Naive thymus-derived CD4-positive, alpha-beta T cell (primary cell): Measurements from ENCODE around the gene FBRSL1. TPM values are rescaled to one million over a fixed set of nuclear protein-coding genes. Genes with fewer than 3 reads are reported as not detected.

Source experiments
- ATAC-seq: fragments of 150-1000 bp; cut with Tn5 transposase; 2 replicates; pipeline ENCODE4 v1.10.0; 2021; ENCODE audit warnings: mild to moderate bottlenecking, moderate library complexity
- CTCF ChIA-PET: fragments of 350-600 bp; sonication (Branson Sonifier 250); formaldehyde crosslinking; loops from one replicate; lab custom pipeline; 2021; ENCODE audit warnings: antibody characterized with exemption; lab: Charles Lee
- POLR2A ChIA-PET: fragments of 350-600 bp; sonication (Branson Sonifier 250); formaldehyde crosslinking; loops from one replicate; lab custom pipeline; 2021; ENCODE audit warnings: antibody characterized with exemption, inconsistent platforms; lab: Charles Lee
- DNase-seq, 9 donors: peaks; one replicate each; pipeline versions ENCODE4 v3.0.0 to v3.0.0-alpha.2; 2020 to 2022; ENCODE audit warnings: mixed read lengths in 1 of 9
- H3K27ac ChIP-seq: one replicate; pipeline ENCODE4 v1.7.0; 2013; ENCODE audit warnings: mild to moderate bottlenecking, low read depth, low read length, moderate library complexity
- H3K27me3 ChIP-seq, 2 donors: one replicate each; pipeline ENCODE4 v1.7.0; 2013; ENCODE audit warnings: low read length in 2 of 2, mild to moderate bottlenecking in 2 of 2, moderate library complexity in 2 of 2; ENCODE audit not compliant: control insufficient read depth in 2 of 2, insufficient read depth in 2 of 2
- H3K36me3 ChIP-seq, 3 experiments: 1 replicate in 2 of 3; 2 replicates in 1 of 3; pipeline ENCODE4 v1.7.0; 2013; ENCODE audit warnings: low read length in 3 of 3, mild to moderate bottlenecking in 3 of 3, moderate library complexity in 1 of 3; ENCODE audit not compliant: insufficient read depth in 3 of 3, control insufficient read depth in 2 of 3
- H3K4me1 ChIP-seq, 2 donors: one replicate each; pipeline ENCODE4 v1.7.0; 2013; ENCODE audit warnings: low read length in 2 of 2, mild to moderate bottlenecking in 2 of 2, moderate library complexity in 1 of 2; ENCODE audit not compliant: control insufficient read depth in 2 of 2, insufficient read depth in 2 of 2
- H3K4me3 ChIP-seq: 2 replicates; pipeline ENCODE4 v1.7.0; 2013; ENCODE audit warnings: mild to moderate bottlenecking, low read length
- H3K9me3 ChIP-seq, 3 experiments: 1 replicate in 2 of 3; 2 replicates in 1 of 3; pipeline ENCODE4 v1.7.0; 2013; ENCODE audit warnings: low read length in 3 of 3; ENCODE audit not compliant: control insufficient read depth in 2 of 3
- H3K27ac Mint-ChIP-seq, 9 donors: one replicate each; pipeline ENCODE4 v1.8.0; 2020 to 2022; ENCODE audit warnings: mixed read lengths in 9 of 9, mild to moderate bottlenecking in 8 of 9, moderate library complexity in 5 of 9, inconsistent platforms in 2 of 9
- H3K27me3 Mint-ChIP-seq, 5 donors: one replicate each; pipeline ENCODE4 v1.8.0; 2021 to 2022; ENCODE audit warnings: mixed read lengths in 5 of 5, mild to moderate bottlenecking in 1 of 5
- H3K36me3 Mint-ChIP-seq, 5 donors: one replicate each; pipeline ENCODE4 v1.8.0; 2020 to 2022; ENCODE audit warnings: mixed read lengths in 5 of 5, mild to moderate bottlenecking in 3 of 5, inconsistent platforms in 1 of 5
- H3K4me1 Mint-ChIP-seq, 7 donors: one replicate each; pipeline ENCODE4 v1.8.0; 2020 to 2022; ENCODE audit warnings: mixed read lengths in 7 of 7, mild to moderate bottlenecking in 3 of 7, inconsistent platforms in 1 of 7
- H3K4me3 Mint-ChIP-seq, 10 donors: one replicate each; pipeline ENCODE4 v1.8.0; 2020 to 2022; ENCODE audit warnings: mild to moderate bottlenecking in 10 of 10, mixed read lengths in 10 of 10, moderate library complexity in 6 of 10, inconsistent platforms in 2 of 10
- H3K9me3 Mint-ChIP-seq, 11 donors: one replicate each; pipeline ENCODE4 v1.8.0; 2020 to 2022; ENCODE audit warnings: mixed read lengths in 11 of 11, mild to moderate bottlenecking in 4 of 11, inconsistent platforms in 1 of 11, moderate library complexity in 1 of 11
- intact Hi-C, 2 donors: fragments of 100-400 bp; cut with micrococcal nuclease; formaldehyde crosslinking; loops; one replicate each; pipeline ENCODE4 v1.15.1; 2023
- polyA plus RNA-seq, 2 donors: library from polyadenylated mRNA; unstranded; fragments of 300-500 nt; fragmentation: Illumina TruSeq; gene quantifications; one replicate each; pipeline ENCODE4 v1.2.3, GENCODE V29; 2021
- total RNA-seq, 6 experiments: library from RNA in 5 of 6; stranded (reverse) in 5 of 6; gene quantifications; 1 replicate in 5 of 6; 2 replicates in 1 of 6; pipeline ENCODE4 v1.2.3 and lab custom pipeline; 2021 to 2026

FBRSL1 gene
- total and polyA plus RNA-seq, 7 experiments from 2014 or later: 0.77 to 105 (median 90.9) TPM

DNA sequence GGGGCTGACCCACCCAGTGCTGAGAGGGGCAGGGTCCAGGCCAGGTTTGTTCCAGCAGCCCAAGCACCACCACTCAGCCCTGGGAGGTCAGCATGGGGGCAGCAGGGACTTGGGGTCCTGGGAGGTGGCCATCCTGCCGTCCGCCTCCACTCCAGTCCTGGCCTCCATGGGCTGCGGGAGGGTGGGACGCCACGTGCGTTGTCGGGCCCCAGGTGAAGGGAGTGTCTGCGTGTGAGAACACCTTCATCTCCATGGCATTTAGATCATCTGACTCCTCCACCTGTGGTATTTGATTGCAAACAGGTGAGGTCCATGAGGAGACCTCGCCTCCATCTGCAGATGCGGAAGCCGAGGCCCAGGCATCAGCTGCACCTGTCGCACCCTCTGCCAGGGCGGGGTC, 44.1 kb downstream of the FBRSL1 start:
- ATAC-seq (no peak), DNase-seq (no peak)
- no peak overlapping the region for H3K4me3 ChIP-seq
- intact Hi-C loops: no loop called here
- Mint-ChIP-seq H3K4me3 (no peak overlapping the region), H3K4me1 (peaks cover 0 to 18% (median 7%) of the 10 kb centered on the region in 7 donors), H3K27me3 (no peaks in the 10 kb centered on the region), H3K36me3 (peaks cover 0 to 15% (median 4%) of the 10 kb centered on the region in 5 donors), H3K9me3 (peaks cover 0 to 14% (median 0%) of the 10 kb centered on the region in 11 donors), H3K27ac (peak overlapping the region in 1 of 9 donors; percentile 5)
- CTCF ChIA-PET: no interaction called here
- no peaks in the 10 kb centered on the region for H3K4me1 ChIP-seq
- no peaks in the 10 kb centered on the region for H3K27me3 ChIP-seq
- H3K27ac ChIP-seq: no peak overlapping the region
- peaks cover 0 to 9% (median 0%) of the 10 kb centered on the region in 3 experiments for H3K36me3 ChIP-seq
- no peaks in the 10 kb centered on the region for H3K9me3 ChIP-seq
- POLR2A ChIA-PET: no interaction called here

DNA sequence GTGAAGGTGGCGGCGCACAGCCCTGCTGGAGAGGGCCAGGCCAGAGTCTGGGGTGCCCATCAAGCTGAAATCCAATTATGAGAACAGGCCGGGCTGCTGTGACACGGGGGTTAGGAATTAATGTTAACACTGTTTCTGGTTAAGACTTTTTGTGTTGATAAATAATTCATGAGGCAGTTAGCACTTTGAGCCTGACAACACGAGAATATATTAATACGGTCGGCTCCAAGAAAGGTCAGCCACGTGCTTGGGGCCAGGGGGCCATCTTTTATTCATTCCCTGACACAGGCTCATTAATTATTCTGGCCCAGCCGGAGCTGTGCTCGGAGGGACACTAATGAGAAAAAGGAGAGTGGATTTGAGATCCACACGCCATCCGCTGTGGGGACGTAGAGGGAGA, 45.1 kb downstream of the FBRSL1 start:
- Mint-ChIP-seq H3K4me1 (peaks cover 0 to 18% (median 7%) of the 10 kb centered on the region in 7 donors), H3K36me3 (peaks cover 0 to 15% (median 1%) of the 10 kb centered on the region in 5 donors), H3K27ac (peak overlapping the region in 3 of 9 donors; percentile 3 to 83 (median 40)), H3K9me3 (peaks cover 0 to 14% (median 0%) of the 10 kb centered on the region in 11 donors), H3K27me3 (no peaks in the 10 kb centered on the region), H3K4me3 (no peak overlapping the region)
- Histone ChIP-seq H3K9me3 (no peaks in the 10 kb centered on the region), H3K27me3 (no peaks in the 10 kb centered on the region), H3K36me3 (peaks cover 0 to 9% (median 0%) of the 10 kb centered on the region in 3 experiments), H3K4me1 (no peaks in the 10 kb centered on the region), H3K27ac (no peak overlapping the region), H3K4me3 (no peak overlapping the region)
- ChIA-PET POLR2A (no interaction called here), CTCF (no interaction called here)
- no peak for ATAC-seq
- DNase-seq: no peak
- intact Hi-C loops: no loop called here

DNA sequence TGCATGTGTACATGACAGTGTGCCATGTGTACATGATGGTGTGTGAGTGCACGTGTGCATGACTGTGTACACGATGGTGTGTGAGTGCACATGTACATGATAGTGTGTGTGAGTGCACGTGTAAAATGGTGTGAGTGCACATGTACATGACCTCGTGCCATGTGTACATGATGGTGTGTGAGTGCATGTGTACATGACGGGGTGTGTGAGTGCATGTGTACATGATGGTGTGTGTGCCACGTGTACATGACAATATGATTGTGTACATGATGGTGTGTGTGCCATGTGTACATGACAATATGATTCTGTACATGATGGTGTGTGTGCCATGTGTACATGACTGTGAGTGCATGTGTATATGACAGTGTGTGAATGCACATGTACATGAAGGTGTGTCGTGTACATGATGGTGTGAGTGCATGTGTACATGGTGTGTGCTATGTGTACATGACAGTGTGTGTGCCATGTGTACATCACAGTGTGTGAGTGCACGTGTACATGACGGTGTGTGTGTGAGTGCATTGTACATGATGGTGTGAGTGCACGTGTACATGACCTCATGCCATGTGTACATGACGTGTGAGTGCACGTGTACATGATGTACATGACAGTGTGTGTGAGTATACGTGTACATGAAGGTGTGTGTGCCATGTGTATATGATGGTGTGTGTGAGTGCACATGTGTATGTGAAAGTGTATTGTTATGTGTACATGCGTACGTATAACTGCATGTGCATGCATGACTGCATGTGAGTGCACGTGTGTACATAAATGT, 46.3 kb downstream of the FBRSL1 start:
- H3K27ac ChIP-seq: no peak overlapping the region
- intact Hi-C loops: no loop called here
- Mint-ChIP-seq H3K9me3 (peaks cover 0 to 14% (median 0%) of the 10 kb centered on the region in 11 donors), H3K4me3 (no peak overlapping the region), H3K36me3 (peaks cover 0 to 15% (median 0%) of the 10 kb centered on the region in 5 donors), H3K27me3 (no peaks in the 10 kb centered on the region), H3K4me1 (peaks cover 0 to 18% (median 7%) of the 10 kb centered on the region in 7 donors), H3K27ac (peak overlapping the region in 6 of 9 donors; percentile 8 to 79 (median 59))
- no peaks in the 10 kb centered on the region for H3K27me3 ChIP-seq
- ChIA-PET CTCF (no interaction called here), POLR2A (no interaction called here)
- peaks cover 0 to 14% (median 0%) of the 10 kb centered on the region in 3 experiments for H3K36me3 ChIP-seq
- no peaks in the 10 kb centered on the region for H3K4me1 ChIP-seq
- DNase-seq (no peak), ATAC-seq (no peak)
- H3K9me3 ChIP-seq: no peaks in the 10 kb centered on the region
- H3K4me3 ChIP-seq: no peak overlapping the region

DNA sequence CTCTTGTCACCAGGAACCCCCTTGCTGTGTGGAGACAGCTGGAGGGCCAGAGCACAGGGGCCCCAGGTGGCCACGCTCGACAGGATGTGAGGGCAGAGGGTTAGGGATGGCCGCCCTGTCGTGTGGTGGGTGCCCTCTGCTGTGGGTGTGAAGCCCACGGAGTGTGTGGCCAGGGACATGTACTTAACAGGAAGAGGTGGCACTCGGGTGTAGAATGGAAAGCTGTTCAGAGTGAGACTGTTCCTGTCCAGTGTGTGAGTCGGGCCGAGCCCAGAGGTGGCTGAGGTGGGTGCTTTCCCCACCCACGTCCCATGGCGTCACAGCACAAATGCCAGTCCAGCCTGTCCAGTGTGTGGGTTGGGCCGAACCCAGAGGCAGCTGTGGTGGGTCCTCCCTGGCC, 47.1 kb downstream of the FBRSL1 start:
- Histone ChIP-seq H3K9me3 (no peaks in the 10 kb centered on the region), H3K27me3 (no peaks in the 10 kb centered on the region), H3K36me3 (peaks cover 0 to 8% (median 0%) of the 10 kb centered on the region in 3 experiments), H3K4me1 (no peaks in the 10 kb centered on the region), H3K4me3 (no peak overlapping the region), H3K27ac (no peak overlapping the region)
- Mint-ChIP-seq H3K4me1 (peaks cover 0 to 18% (median 7%) of the 10 kb centered on the region in 7 donors), H3K36me3 (peaks cover 0 to 15% (median 0%) of the 10 kb centered on the region in 5 donors), H3K4me3 (no peak overlapping the region), H3K9me3 (peaks cover 0 to 14% (median 0%) of the 10 kb centered on the region in 11 donors), H3K27me3 (no peaks in the 10 kb centered on the region), H3K27ac (no peak overlapping the region)
- CTCF ChIA-PET: no interaction called here
- POLR2A ChIA-PET: no interaction called here
- intact Hi-C loops: no loop called here
- DNase-seq: no peak
- ATAC-seq: no peak

DNA sequence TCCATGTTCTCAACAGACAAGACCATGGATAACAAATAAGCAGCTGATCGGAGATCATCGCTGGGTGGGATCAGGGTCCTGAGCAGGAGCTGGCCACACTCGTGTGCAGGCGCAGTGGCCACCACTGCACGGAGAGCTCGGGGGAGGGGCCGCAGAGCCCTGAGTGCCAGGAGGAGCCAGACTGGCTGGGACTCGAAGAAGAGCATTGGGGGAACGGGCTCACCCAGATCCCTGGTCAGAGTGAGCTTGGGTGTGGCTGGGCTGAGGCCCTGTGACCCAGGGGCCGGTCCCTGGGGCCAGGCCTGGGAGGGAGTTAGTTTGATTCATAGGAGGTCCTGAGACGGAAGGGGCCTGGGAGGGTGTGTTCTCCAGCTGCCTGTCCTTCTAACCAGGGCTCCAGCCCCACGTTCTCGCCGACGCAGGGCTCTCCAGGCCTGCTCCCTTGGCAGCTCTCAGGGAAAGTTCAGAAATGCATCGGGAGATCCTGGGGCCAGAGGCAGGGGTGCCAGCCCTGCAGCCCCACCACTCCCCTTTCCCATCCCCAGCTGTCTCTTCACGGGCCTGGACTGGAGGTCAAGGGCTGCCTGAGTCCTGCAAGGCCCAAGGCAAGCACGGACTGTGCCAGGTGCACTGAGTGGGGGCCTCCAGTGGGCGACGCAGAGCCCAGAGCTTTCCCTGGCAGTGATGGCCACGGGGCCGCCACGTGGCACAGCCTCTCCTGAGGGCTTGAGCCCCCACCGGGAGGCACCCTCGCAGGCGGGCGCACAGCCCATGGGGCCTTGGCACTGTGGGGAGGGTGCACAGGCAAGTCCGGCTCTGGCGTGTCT, 48.1 kb downstream of the FBRSL1 start:
- ATAC-seq (no peak), DNase-seq (no peak)
- H3K4me3 Mint-ChIP-seq: no peak overlapping the region

DNA sequence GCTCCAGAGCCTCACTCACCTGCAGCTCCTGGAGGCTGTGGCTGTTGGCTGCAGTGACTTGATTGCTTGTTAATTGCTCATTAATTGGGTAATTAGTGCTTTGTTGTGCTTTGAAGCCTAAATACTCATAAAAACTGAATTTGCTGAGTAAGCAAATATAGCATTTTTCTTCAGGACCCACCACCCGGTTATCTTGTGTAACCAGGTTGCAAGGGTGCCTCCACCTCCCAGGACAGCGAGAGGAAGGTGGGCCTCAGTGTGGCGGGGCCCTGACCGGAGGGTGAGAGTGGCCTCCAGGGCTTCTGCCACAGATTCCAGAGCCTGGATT, 48.7 kb downstream of the FBRSL1 start:
- DNase-seq: no peak
- CTCF ChIA-PET: no interaction called here

More for the DNA sequence above, 48.1 kb downstream of the FBRSL1 start:
- Histone ChIP-seq H3K27ac (no peak overlapping the region), H3K4me3 (no peak overlapping the region), H3K36me3 (peaks cover 0 to 4% (median 0%) of the 10 kb centered on the region in 3 experiments), H3K27me3 (no peaks in the 10 kb centered on the region), H3K4me1 (no peaks in the 10 kb centered on the region), H3K9me3 (no peaks in the 10 kb centered on the region)
- no peaks in the 10 kb centered on the region for H3K27me3 Mint-ChIP-seq
- intact Hi-C loops: no loop called here
- H3K36me3 Mint-ChIP-seq: peaks cover 0 to 15% (median 0%) of the 10 kb centered on the region in 5 donors
- POLR2A ChIA-PET: interaction anchor here (0.6 kb wide), 1 partner anchor 359 kb away, joined by 4 read pairs; no protein-coding TSS in a partner anchor
- H3K4me1 Mint-ChIP-seq: peaks cover 0 to 18% (median 7%) of the 10 kb centered on the region in 7 donors
- peak overlapping the region in 1 of 9 donors; percentile 17 for H3K27ac Mint-ChIP-seq
- CTCF ChIA-PET: no interaction called here
- peaks cover 0 to 14% (median 0%) of the 10 kb centered on the region in 11 donors for H3K9me3 Mint-ChIP-seq

More for the DNA sequence above, 48.7 kb downstream of the FBRSL1 start:
- H3K27me3 Mint-ChIP-seq: no peaks in the 10 kb centered on the region
- H3K4me1 Mint-ChIP-seq: peaks cover 0 to 18% (median 7%) of the 10 kb centered on the region in 7 donors
- POLR2A ChIA-PET: interaction anchor here (0.6 kb wide), 1 partner anchor 359 kb away, joined by 4 read pairs; no protein-coding TSS in a partner anchor
- peaks cover 0 to 12% (median 0%) of the 10 kb centered on the region in 5 donors for H3K36me3 Mint-ChIP-seq
- H3K4me3 Mint-ChIP-seq: no peak overlapping the region
- ATAC-seq: no peak
- no peak overlapping the region for H3K27ac Mint-ChIP-seq
- peaks cover 0 to 14% (median 0%) of the 10 kb centered on the region in 11 donors for H3K9me3 Mint-ChIP-seq
- Histone ChIP-seq H3K27ac (no peak overlapping the region), H3K4me1 (peaks cover 0 to 2% of the 10 kb centered on the region in 2 donors), H3K27me3 (no peaks in the 10 kb centered on the region), H3K9me3 (no peaks in the 10 kb centered on the region), H3K36me3 (peaks cover 0 to 4% (median 0%) of the 10 kb centered on the region in 3 experiments), H3K4me3 (no peak overlapping the region)
- intact Hi-C loops: no loop called here
